Caki2 (cell line): ENCODE measurements around the gene WWP2. TPM values are rescaled to one million over a fixed set of nuclear protein-coding genes. Genes with fewer than 3 reads are reported as not detected.
A peak's percentile ranks its signal among the peaks of the same experiment; 100 is the strongest.
"Not testable (repeated sequence)": the region's sequence is repeated elsewhere in the genome, so short reads cannot be mapped to it uniquely, and the experiment has no call there.

Experiments
- DNase-seq: peaks from one replicate; pipeline ENCODE4 v3.0.0-alpha.2; 2015; ENCODE audit warnings: low read depth
- in situ Hi-C: cut with HindIII; loops from 2 replicates; pipeline ENCODE4 v1.10.0; 2016; ENCODE audit warnings: low sequenced_read_pairs, low pct_unique_long_range_greater_than_20kb, mixed read lengths
- total RNA-seq: library from RNA; depleted of rRNA; stranded (reverse); fragments of >200 nt; shearing (Covaris generic); gene quantifications from 2 replicates; pipeline ENCODE4 v1.2.3, GENCODE V29; 2014; ENCODE audit warnings: low replicate concordance

The WWP2 gene
- total RNA-seq, 1 experiment from 2014 or later = 17.5 TPM

DNA sequence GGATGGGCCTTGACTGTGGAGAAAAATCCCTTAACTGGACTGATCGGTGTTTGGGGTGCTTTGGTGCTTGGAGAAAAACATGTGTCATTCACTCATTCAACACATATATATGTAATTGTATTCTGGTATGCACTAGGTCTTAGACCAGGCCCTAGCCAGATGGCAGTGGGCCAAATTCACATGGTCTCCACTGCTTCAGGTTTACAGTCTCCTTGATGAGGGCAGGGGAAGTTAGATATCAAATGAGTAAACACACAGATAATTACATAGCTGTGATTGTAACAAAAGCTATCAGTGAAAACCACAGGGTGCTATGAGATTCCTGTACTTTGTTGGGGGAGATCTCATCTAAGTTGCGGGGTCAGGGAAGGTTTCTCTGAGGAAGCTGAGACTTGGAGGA, 78.8 kb downstream of the WWP2 start:
- no peak for DNase-seq
- in situ Hi-C loops = no loop called here

- in situ Hi-C loops = no loop called here
- no peak for DNase-seq
Measured at GRCh38 chr16:69844441-69844840, 82.3 kb downstream of the WWP2 start.

- in situ Hi-C loops = no loop called here
- DNase-seq = no peak
Measured at GRCh38 chr16:69845181-69845580, 83.0 kb downstream of the WWP2 start.

DNA sequence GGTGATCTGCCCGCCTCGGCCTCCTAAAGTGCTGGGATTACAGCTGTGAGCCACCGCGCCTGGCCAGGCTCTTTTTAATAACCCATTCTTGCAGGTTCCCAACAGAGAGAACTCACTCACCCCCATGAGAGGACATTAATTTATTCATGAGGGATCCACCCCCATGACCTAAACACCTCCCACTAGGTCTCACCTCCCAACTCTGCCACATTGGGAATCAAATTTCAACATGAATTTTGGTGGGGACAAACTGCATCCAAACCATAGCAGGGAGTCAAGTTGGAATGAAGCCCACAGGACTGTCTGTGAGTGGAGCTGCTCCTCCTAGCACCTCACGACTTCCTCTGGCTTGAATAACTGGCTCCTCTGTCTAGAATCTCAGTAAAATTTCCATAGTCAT, 85.5 kb downstream of the WWP2 start:
- in situ Hi-C loops = no loop called here
- DNase-seq = no peak

GRCh38 chr16:69848637-69849545, 86.8 kb downstream of the WWP2 start:
- DNase-seq = peak; percentile 83
- in situ Hi-C loops = no loop called here

DNA sequence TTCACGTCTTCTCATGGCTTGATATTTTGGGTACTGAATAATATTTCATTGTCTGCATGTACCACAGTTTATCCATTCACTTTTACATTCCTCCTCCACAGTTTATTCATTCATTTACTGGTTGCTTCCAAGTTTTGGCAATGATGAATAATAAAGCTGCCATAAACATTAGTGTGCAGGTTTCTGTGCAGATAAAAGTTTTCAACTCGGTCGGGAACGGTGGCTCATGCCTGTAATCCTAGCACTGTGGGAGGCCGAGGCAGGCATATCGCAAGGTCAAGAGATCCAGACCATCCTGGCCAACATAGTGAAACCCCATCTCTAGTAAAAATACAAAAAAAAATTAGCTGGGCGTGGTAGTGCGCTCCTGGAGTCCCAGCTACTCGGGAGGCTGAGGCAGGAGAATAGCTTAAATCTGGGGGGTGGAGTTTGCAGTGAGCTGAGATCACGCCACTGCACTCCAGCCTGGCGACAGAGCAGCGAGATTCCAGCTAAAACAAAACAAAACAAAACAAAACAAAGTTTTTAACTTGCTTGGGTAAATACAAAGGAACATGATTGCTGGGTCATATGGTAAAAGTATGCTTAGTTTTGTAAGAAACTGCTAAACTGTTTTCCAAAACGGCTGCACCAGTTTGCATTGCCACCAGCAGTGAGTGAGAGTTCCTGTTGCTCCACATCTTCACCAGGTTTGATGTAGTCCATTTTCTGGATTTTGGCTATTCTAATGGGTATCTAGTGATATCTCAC, 89.5 kb downstream of the WWP2 start:
- in situ Hi-C loops = no loop called here

DNA sequence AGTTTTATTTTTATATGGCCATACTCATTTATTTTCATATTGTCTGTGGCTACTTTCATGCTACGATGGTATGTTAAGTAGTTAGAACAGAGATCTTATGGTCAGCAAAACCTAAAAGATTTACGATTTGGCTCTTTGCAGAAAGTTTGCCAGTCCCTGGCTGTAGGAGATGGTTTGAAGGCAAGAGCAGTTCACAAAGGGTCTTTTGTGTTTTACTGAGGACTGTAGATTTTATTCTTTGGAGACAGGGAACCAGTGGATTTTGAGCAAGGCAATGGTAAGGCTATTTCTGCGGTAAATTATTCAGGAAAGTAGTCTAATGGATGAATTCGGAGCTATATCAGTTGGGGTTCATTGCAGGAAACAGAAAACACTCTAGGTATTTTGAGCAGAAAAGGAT, 90.7 kb downstream of the WWP2 start:
- no peak for DNase-seq
- in situ Hi-C loops = no loop called here

More for the DNA sequence above, 89.5 kb downstream of the WWP2 start:
- DNase-seq = no peak

- in situ Hi-C loops = no loop called here
- DNase-seq = no peak
Measured at GRCh38 chr16:69853481-69853880, 91.3 kb downstream of the WWP2 start.

GRCh38 chr16:69854776-69855175, 92.6 kb downstream of the WWP2 start:
- in situ Hi-C loops, DNase-seq: not testable (repeated sequence)

DNA sequence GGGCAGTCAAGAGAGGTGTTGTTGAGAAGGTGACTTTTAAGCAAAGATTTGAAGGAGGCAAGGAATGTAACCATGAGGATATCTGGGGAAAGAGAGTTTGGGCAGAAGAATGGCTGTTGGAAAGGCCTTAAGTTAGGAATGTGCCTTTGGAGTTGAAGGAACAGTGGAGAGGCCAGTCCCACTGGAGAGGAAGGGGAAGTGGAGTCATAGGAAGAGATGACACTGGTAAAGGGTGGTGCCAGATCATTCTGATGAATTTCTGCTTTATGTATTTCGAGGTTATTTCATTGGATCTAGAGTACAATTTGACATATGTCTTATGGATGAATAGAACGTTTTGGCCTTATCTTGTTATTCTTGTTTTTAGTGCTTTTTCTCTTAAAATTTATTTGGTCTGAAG, 93.5 kb downstream of the WWP2 start:
- in situ Hi-C loops = no loop called here
- no peak for DNase-seq

DNA sequence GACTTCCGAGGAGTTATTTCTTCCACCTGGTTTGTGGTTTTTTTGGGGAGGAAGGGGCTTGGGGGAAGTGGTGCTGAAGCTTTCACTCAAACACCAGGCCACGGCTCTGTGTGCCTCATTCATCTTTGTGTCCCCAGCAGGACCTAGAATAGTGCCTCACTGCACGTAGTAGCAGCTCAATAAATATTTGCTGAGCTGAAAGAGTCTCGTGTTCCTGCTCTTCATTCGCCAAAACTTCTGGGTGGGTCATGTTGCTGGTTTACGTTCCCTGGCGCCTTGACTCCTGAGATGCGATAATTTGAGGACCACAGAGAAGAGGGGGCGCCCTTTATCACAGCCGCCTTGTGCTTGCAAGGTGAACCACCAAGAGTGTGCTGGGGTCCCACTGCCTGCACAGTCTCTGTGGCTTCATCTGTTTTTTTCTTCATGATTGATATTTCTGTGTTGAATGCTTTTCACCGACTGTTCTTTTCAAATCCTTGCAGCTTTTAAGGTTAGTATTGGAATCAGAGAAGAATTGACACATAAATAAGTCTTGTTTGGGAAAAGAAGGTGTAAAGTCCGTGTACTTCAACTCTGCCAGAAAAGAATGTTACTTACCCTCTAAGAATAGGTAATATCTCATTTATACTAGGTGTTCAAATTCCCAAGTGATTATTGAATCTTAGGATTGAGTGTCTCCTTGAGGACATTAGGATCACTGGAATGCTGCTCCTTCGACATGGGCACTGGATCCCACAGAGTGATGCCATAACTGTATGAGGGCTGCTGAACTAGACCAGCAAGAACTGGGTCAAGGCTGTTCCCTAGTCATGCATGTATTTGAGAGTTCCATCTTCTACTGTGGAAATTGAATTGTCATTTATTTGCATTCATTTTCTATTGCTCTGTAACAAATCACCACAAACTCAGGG, 96.3 kb downstream of the WWP2 start:
- in situ Hi-C loops = no loop called here
- no peak for DNase-seq

GRCh38 chr16:69859105-69859989, 97.2 kb downstream of the WWP2 start:
- peak; percentile 46 for DNase-seq
- in situ Hi-C loops = no loop called here

- no peak for DNase-seq
- in situ Hi-C loops = no loop called here
Measured at GRCh38 chr16:69860233-69861231, 98.4 kb downstream of the WWP2 start.

DNA sequence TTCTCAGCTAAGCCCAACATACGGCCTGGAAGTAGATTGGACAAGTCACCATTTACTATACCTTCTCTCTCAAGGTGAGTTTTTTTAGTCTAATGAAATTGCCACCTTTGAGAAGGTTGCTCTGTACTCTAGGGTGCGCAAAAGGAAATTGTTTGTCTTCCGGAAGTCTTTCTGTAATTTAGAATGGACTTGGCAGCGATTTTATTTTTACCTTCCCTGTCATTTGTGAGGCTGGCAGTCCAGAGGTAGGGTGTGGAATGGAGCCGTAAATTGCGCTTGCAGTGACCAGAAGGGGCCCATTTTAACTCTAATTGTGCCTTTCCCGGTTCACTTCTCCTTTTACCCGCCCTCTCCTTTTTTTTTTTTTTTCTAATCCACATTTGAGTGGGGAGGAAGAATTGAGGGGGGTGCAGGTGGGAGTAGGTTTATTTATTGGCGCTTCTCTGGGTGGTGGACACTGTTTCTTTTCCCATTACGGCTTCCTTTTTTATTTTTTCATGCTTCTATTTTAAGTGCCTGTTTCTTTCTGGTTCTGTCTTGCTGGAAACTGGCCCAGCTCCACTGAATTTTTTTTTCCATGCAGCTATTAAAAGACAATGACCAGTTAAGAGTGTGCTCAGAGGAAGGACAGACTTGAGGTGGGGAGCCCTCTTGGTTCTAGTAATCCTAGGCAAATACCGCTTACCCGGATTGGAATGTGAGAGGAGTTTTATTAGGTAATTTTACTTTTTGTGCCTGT, 99.3 kb downstream of the WWP2 start:
- in situ Hi-C loops = no loop called here
- no peak for DNase-seq

DNA sequence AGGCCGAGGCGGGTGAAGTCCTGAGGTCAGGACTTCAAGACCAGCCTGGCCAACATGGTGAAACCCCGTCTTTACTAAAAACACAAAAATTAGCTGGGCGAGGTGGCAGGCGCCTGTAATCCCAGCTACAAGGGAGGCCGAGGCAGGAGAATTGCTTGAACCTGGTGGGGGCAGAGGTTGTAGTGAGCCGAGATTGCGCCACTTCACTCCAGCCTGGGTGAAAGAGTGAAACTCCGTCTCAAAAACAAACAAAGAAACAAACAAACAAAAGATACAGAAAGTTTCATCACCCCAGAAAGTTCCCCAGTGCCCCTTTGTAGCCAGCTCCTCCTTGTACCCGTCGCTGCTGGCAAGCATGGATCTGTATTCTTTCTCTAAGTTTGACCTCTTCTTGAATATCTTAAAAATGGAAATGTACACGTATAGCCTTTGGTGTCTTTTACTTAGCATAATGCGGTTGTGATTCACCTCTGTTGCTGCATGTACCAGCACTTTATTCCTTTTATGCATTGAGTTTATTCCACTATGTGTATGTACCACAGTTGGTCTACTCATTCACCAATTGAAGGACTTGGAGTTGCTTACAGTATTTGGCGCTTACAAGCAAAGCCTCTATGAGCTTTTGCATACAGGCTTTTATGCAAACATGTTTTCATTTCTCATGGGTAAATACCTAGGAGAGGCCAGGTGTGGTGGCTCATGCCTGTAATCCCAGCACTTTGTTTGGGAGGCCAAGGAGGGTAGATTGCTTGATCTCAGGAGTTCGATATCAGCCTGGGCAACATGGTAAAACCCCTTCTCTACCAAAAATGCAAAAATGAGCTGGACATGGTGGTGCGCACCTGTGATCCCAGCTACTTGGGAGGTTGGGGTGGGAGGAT, 101.5 kb downstream of the WWP2 start:
- in situ Hi-C loops = no loop called here
- DNase-seq = no peak
